GM12878 (cell line): ENCODE data around the gene LRP10.
"Not testable (repeated sequence)": the region's sequence is repeated elsewhere in the genome, so short reads cannot be mapped to it uniquely, and the experiment has no call there.

ENCODE experiments used
- ATF3 ChIP-seq: IDR thresholded peaks from 2 replicates; pipeline ENCODE4 v1.6.1; 2011; ENCODE audit warnings: low read depth, mild to moderate bottlenecking, low read length, moderate library complexity, borderline replicate concordance; ENCODE audit errors: extremely low read depth
- CEBPZ ChIP-seq: fragments of 150-350 bp; IDR thresholded peaks from 2 replicates; pipeline ENCODE4 v1.6.1; 2016; ENCODE audit warnings: low read depth, low read length
- EP300 ChIP-seq, 2 experiments: fragments of 150-350 bp in 1 of 2; IDR thresholded peaks; 2 replicates each; pipeline ENCODE4 v1.6.1; 2011 to 2012; ENCODE audit warnings: low read depth in 2 of 2, low read length in 2 of 2, borderline replicate concordance in 1 of 2, improper control_type of control experiment in 1 of 2, inconsistent platforms in 1 of 2; ENCODE audit not compliant: control insufficient read depth in 1 of 2
- EZH2 ChIP-seq: IDR thresholded peaks from 2 replicates; pipeline ENCODE4 v1.6.1; 2012; ENCODE audit warnings: low read depth, mild to moderate bottlenecking, control low read depth, inconsistent platforms, low read length, borderline replicate concordance; ENCODE audit not compliant: control insufficient read depth
- HDAC6 ChIP-seq: fragments of 200-600 bp; sonication (generic); IDR thresholded peaks from one replicate; pipeline ENCODE4 v1.8.0; 2017; ENCODE audit warnings: antibody characterized with exemption; ENCODE audit not compliant: unreplicated experiment
- POLR2AphosphoS2 ChIP-seq: IDR thresholded peaks from 2 replicates; pipeline ENCODE4 v1.6.1; 2011; ENCODE audit warnings: low read depth, mild to moderate bottlenecking, low read length, improper control_type of control experiment, moderate library complexity
- RCOR1 ChIP-seq: conservative IDR thresholded peaks from 2 replicates; pipeline ENCODE4 v1.6.1; 2012; ENCODE audit warnings: low read depth, low read length, improper control_type of control experiment
- TF ChIP-seq, protein P1 (sequence below), 3 experiments: IDR thresholded peaks in 2 of 3; conservative IDR thresholded peaks in 1 of 3; 2 replicates each; pipeline ENCODE4 v1.5.1; 2011; ENCODE audit warnings: low read depth in 3 of 3, low read length in 3 of 3, mild to moderate bottlenecking in 3 of 3, control low read depth in 2 of 3, moderate library complexity in 2 of 3, inconsistent platforms in 1 of 3, mixed read lengths in 1 of 3; ENCODE audit not compliant: control insufficient read depth in 2 of 3, insufficient read depth in 1 of 3; ENCODE audit errors: extremely low read depth in 1 of 3

DNA sequence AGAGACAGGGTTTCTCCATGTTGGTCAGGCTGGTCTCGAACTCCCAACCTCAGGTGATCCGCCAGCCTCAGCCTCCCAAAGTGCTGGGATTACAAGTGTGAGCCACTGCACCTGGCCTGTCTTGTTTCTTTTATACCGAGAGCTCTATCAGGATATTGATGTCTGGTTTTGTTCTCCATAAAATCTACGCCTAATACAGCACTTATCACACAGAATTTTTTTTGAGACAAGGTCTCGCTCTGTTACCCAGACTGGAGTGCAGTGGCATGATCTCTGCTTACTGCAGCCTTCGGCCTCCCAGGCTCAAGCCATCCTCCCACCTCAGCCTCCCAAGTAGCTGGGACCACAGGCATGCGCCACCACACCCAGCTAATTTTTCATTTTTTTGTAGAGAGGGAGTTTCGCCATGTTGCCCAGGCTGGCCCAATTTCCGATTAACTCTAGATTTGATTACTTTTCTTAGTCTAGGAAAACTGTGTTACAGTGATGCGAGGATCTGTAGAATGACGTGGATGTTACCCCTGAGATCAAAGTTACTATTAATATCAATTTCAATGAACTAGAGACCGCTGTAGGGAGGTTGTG is 42.4 kb upstream of the LRP10 start:
- TF ChIP-seq, protein P1, sequence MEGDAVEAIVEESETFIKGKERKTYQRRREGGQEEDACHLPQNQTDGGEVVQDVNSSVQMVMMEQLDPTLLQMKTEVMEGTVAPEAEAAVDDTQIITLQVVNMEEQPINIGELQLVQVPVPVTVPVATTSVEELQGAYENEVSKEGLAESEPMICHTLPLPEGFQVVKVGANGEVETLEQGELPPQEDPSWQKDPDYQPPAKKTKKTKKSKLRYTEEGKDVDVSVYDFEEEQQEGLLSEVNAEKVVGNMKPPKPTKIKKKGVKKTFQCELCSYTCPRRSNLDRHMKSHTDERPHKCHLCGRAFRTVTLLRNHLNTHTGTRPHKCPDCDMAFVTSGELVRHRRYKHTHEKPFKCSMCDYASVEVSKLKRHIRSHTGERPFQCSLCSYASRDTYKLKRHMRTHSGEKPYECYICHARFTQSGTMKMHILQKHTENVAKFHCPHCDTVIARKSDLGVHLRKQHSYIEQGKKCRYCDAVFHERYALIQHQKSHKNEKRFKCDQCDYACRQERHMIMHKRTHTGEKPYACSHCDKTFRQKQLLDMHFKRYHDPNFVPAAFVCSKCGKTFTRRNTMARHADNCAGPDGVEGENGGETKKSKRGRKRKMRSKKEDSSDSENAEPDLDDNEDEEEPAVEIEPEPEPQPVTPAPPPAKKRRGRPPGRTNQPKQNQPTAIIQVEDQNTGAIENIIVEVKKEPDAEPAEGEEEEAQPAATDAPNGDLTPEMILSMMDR (IDR thresholded peaks at IDR 0.05 in 2 of 3, conservative IDR thresholded peaks at IDR 0.05 in 1 of 3; ENCODE audit: control insufficient read depth in 2 of 3, extremely low read depth in 1 of 3, insufficient read depth in 1 of 3, low read depth in 3 of 3, low read length in 3 of 3): not testable (repeated sequence)
- not testable (repeated sequence) for TF ChIP-seq EP300 (IDR thresholded peaks at IDR 0.05; ENCODE audit: borderline replicate concordance in 1 of 2, control insufficient read depth in 1 of 2, low read depth in 2 of 2, low read length in 2 of 2); POLR2AphosphoS2; ATF3; CEBPZ; HDAC6; EZH2; RCOR1
